ENCODE results near the gene UBTF. TPM values are rescaled to one million over a fixed set of nuclear protein-coding genes. Genes with fewer than 3 reads are reported as not detected.
A peak's percentile ranks its signal among the peaks of the same experiment; 100 is the strongest.

Gene UBTF
- total RNA-seq = 91.6 TPM
- 70.1 TPM for polyA plus RNA-seq
- long read RNA-seq, donor 1, partial matches to known transcripts = 0 of 1 reads
- long read RNA-seq, donor 1, other reads (novel, unspliced or antisense) = 0 of 1 reads
- long read RNA-seq, donor 2 = 0 reads
- long read RNA-seq, donor 3, full-length matches to known transcripts = 9 of 29 reads
- long read RNA-seq, donor 3, partial matches to known transcripts = 20 of 29 reads
- long read RNA-seq, donor 3, other reads (novel, unspliced or antisense) = 0 of 29 reads
- long read RNA-seq, donor 4, full-length matches to known transcripts = 7 of 7 reads
- long read RNA-seq, donor 4, partial matches to known transcripts = 0 of 7 reads
- long read RNA-seq, donor 4, other reads (novel, unspliced or antisense) = 0 of 7 reads
- long read RNA-seq, donor 5, full-length matches to known transcripts = 6 of 34 reads
- long read RNA-seq, donor 5, partial matches to known transcripts = 28 of 34 reads
- long read RNA-seq, donor 5, other reads (novel, unspliced or antisense) = 0 of 34 reads
- long read RNA-seq, donor 6, full-length matches to known transcripts = 16 of 39 reads
- long read RNA-seq, donor 6, partial matches to known transcripts = 23 of 39 reads
- long read RNA-seq, donor 6, other reads (novel, unspliced or antisense) = 0 of 39 reads
- long read RNA-seq, donor 7, partial matches to known transcripts = 6 of 8 reads
- long read RNA-seq, donor 7, other reads (novel, unspliced or antisense) = 0 of 8 reads
- long read RNA-seq, donor 8, full-length matches to known transcripts = 6 of 6 reads
- long read RNA-seq, donor 8, partial matches to known transcripts = 0 of 6 reads
- long read RNA-seq, donor 8, other reads (novel, unspliced or antisense) = 0 of 6 reads
- long read RNA-seq, donor 9, full-length matches to known transcripts = 6 of 6 reads
- long read RNA-seq, donor 9, partial matches to known transcripts = 0 of 6 reads
- long read RNA-seq, donor 9, other reads (novel, unspliced or antisense) = 0 of 6 reads
- long read RNA-seq, donor 10, full-length matches to known transcripts = 5 of 24 reads
- long read RNA-seq, donor 10, partial matches to known transcripts = 19 of 24 reads
- long read RNA-seq, donor 10, other reads (novel, unspliced or antisense) = 0 of 24 reads

- Histone ChIP-seq H3K4me1 (ENCODE audit: control insufficient read depth in 2 of 2, insufficient read depth in 2 of 2, low read length in 2 of 2) (peaks cover 26 to 55% of the 10 kb centered on the region in 2 donors), H3K4me3 (ENCODE audit: low read length in 2 of 2) (peak within 1 kb of the TSS; percentile 90 to 91), H3K27me3 (ENCODE audit: control insufficient read depth in 2 of 2, insufficient read depth in 1 of 2, low read length in 1 of 2) (peaks cover 4 to 35% of the 10 kb centered on the region in 2 donors), H3K9me3 (ENCODE audit: control insufficient read depth in 2 of 2, insufficient read depth in 1 of 2, low read length in 1 of 2) (no peaks in the 10 kb centered on the region), H3K27ac (ENCODE audit: low read depth in 1 of 2, low read length in 1 of 2) (peak within 1 kb of the TSS; percentile 98 to 99), H3K36me3 (ENCODE audit: control insufficient read depth in 2 of 2, insufficient read depth in 2 of 2, low read length in 1 of 2) (peaks cover 15 to 23% of the 10 kb centered on the region in 2 donors)
- WGBS = under 1% methylated on average over 66 of the region's 76 CpGs
- DNase-seq (ENCODE audit: low read depth in 6 of 9, low spot score in 9 of 9) = peak in 5 of 9 donors; percentile 47 to 84 (median 64)
These were observed at the start of gene UBTF for GRCh38 chr17:44219616-44220212. Gene UBTF (minus strand): TSS chr17:44219675. CDS start chr17:44218229, 1,446 bp downstream.

GRCh38 chr17:44268709-44269534, 49.4 kb upstream of the UBTF start:
- Histone ChIP-seq H3K4me3 (ENCODE audit: low read length in 2 of 2) (no peak overlapping the region), H3K36me3 (ENCODE audit: control insufficient read depth in 2 of 2, insufficient read depth in 2 of 2, low read length in 1 of 2) (no peaks in the 10 kb centered on the region), H3K9me3 (ENCODE audit: control insufficient read depth in 2 of 2, insufficient read depth in 1 of 2, low read length in 1 of 2) (no peaks in the 10 kb centered on the region), H3K27me3 (ENCODE audit: control insufficient read depth in 2 of 2, insufficient read depth in 1 of 2, low read length in 1 of 2) (peaks cover 0 to 16% of the 10 kb centered on the region in 2 donors), H3K27ac (ENCODE audit: low read depth in 1 of 2, low read length in 1 of 2) (no peak overlapping the region), H3K4me1 (ENCODE audit: control insufficient read depth in 2 of 2, insufficient read depth in 2 of 2, low read length in 2 of 2) (no peaks in the 10 kb centered on the region)
- no peak for DNase-seq (ENCODE audit: low read depth in 6 of 9, low spot score in 9 of 9)
- WGBS = 84% methylated on average over 11 of the region's 11 CpGs

GRCh38 chr17:44267818-44268490, 48.5 kb upstream of the UBTF start, which contains the start of gene SLC4A1:
Gene SLC4A1 (minus strand): TSS chr17:44268135. CDS start chr17:44262866, 5,269 bp downstream.
- WGBS = 85% methylated on average over 14 of the region's 14 CpGs
- DNase-seq (ENCODE audit: low read depth in 6 of 9, low spot score in 9 of 9) = no peak
- Histone ChIP-seq H3K27ac (ENCODE audit: low read depth in 1 of 2, low read length in 1 of 2) (no peak within 1 kb of the TSS), H3K4me3 (ENCODE audit: low read length in 2 of 2) (no peak within 1 kb of the TSS), H3K27me3 (ENCODE audit: control insufficient read depth in 2 of 2, insufficient read depth in 1 of 2, low read length in 1 of 2) (peaks cover 0 to 14% of the 10 kb centered on the region in 2 donors), H3K4me1 (ENCODE audit: control insufficient read depth in 2 of 2, insufficient read depth in 2 of 2, low read length in 2 of 2) (no peaks in the 10 kb centered on the region), H3K9me3 (ENCODE audit: control insufficient read depth in 2 of 2, insufficient read depth in 1 of 2, low read length in 1 of 2) (no peaks in the 10 kb centered on the region), H3K36me3 (ENCODE audit: control insufficient read depth in 2 of 2, insufficient read depth in 2 of 2, low read length in 1 of 2) (no peaks in the 10 kb centered on the region)

GRCh38 chr17:44267165-44267455, 47.6 kb upstream of the UBTF start:
- DNase-seq (ENCODE audit: low read depth in 6 of 9, low spot score in 9 of 9) = no peak
- Histone ChIP-seq H3K4me1 (ENCODE audit: control insufficient read depth in 2 of 2, insufficient read depth in 2 of 2, low read length in 2 of 2) (no peaks in the 10 kb centered on the region), H3K27me3 (ENCODE audit: control insufficient read depth in 2 of 2, insufficient read depth in 1 of 2, low read length in 1 of 2) (peaks cover 0 to 7% of the 10 kb centered on the region in 2 donors), H3K9me3 (ENCODE audit: control insufficient read depth in 2 of 2, insufficient read depth in 1 of 2, low read length in 1 of 2) (no peaks in the 10 kb centered on the region), H3K27ac (ENCODE audit: low read depth in 1 of 2, low read length in 1 of 2) (no peak overlapping the region), H3K36me3 (ENCODE audit: control insufficient read depth in 2 of 2, insufficient read depth in 2 of 2, low read length in 1 of 2) (no peaks in the 10 kb centered on the region), H3K4me3 (ENCODE audit: low read length in 2 of 2) (no peak overlapping the region)
- WGBS = 97% methylated on average over 5 of the region's 5 CpGs

- Histone ChIP-seq H3K9me3 (ENCODE audit: control insufficient read depth in 2 of 2, insufficient read depth in 1 of 2, low read length in 1 of 2) (no peaks in the 10 kb centered on the region), H3K27me3 (ENCODE audit: control insufficient read depth in 2 of 2, insufficient read depth in 1 of 2, low read length in 1 of 2) (peaks cover 0 to 6% of the 10 kb centered on the region in 2 donors), H3K36me3 (ENCODE audit: control insufficient read depth in 2 of 2, insufficient read depth in 2 of 2, low read length in 1 of 2) (no peaks in the 10 kb centered on the region), H3K27ac (ENCODE audit: low read depth in 1 of 2, low read length in 1 of 2) (no peak overlapping the region), H3K4me3 (ENCODE audit: low read length in 2 of 2) (no peak overlapping the region), H3K4me1 (ENCODE audit: control insufficient read depth in 2 of 2, insufficient read depth in 2 of 2, low read length in 2 of 2) (no peaks in the 10 kb centered on the region)
- DNase-seq (ENCODE audit: low read depth in 6 of 9, low spot score in 9 of 9) = no peak
- 93% methylated on average over 9 of the region's 9 CpGs for WGBS
These were observed 47.1 kb upstream of the UBTF start for GRCh38 chr17:44266402-44267164.

GRCh38 chr17:44263345-44263902, 43.9 kb upstream of the UBTF start:
- Histone ChIP-seq H3K9me3 (ENCODE audit: control insufficient read depth in 2 of 2, insufficient read depth in 1 of 2, low read length in 1 of 2) (no peaks in the 10 kb centered on the region), H3K27ac (ENCODE audit: low read depth in 1 of 2, low read length in 1 of 2) (no peak overlapping the region), H3K36me3 (ENCODE audit: control insufficient read depth in 2 of 2, insufficient read depth in 2 of 2, low read length in 1 of 2) (no peaks in the 10 kb centered on the region), H3K4me1 (ENCODE audit: control insufficient read depth in 2 of 2, insufficient read depth in 2 of 2, low read length in 2 of 2) (peaks cover 0 to 5% of the 10 kb centered on the region in 2 donors), H3K4me3 (ENCODE audit: low read length in 2 of 2) (no peak overlapping the region), H3K27me3 (ENCODE audit: control insufficient read depth in 2 of 2, insufficient read depth in 1 of 2, low read length in 1 of 2) (peaks cover 0 to 2% of the 10 kb centered on the region in 2 donors)
- DNase-seq (ENCODE audit: low read depth in 6 of 9, low spot score in 9 of 9) = no peak
- WGBS = 96% methylated on average over 7 of the region's 7 CpGs

GRCh38 chr17:44262654-44263225, 43.3 kb upstream of the UBTF start:
- 79% methylated on average over 11 of the region's 11 CpGs for WGBS
- Histone ChIP-seq H3K27ac (ENCODE audit: low read depth in 1 of 2, low read length in 1 of 2) (no peak overlapping the region), H3K4me1 (ENCODE audit: control insufficient read depth in 2 of 2, insufficient read depth in 2 of 2, low read length in 2 of 2) (peaks cover 0 to 5% of the 10 kb centered on the region in 2 donors), H3K36me3 (ENCODE audit: control insufficient read depth in 2 of 2, insufficient read depth in 2 of 2, low read length in 1 of 2) (no peaks in the 10 kb centered on the region), H3K27me3 (ENCODE audit: control insufficient read depth in 2 of 2, insufficient read depth in 1 of 2, low read length in 1 of 2) (no peaks in the 10 kb centered on the region), H3K4me3 (ENCODE audit: low read length in 2 of 2) (no peak overlapping the region), H3K9me3 (ENCODE audit: control insufficient read depth in 2 of 2, insufficient read depth in 1 of 2, low read length in 1 of 2) (no peaks in the 10 kb centered on the region)
- DNase-seq (ENCODE audit: low read depth in 6 of 9, low spot score in 9 of 9) = no peak
